GM12878 (cell line): ENCODE results near the gene RRP1B. TPM values are rescaled to one million over a fixed set of nuclear protein-coding genes. Genes with fewer than 3 reads are reported as not detected.

Experiments used
- BMI1 ChIP-seq: fragments of 450-650 bp; IDR thresholded peaks from 2 replicates; pipeline ENCODE4 v1.6.1; 2016; ENCODE audit warnings: mild to moderate bottlenecking, moderate library complexity, borderline replicate concordance
- FOXK2 ChIP-seq: fragments of 450-650 bp; IDR thresholded peaks from 2 replicates; pipeline ENCODE4 v1.6.1; 2017; ENCODE audit warnings: mild to moderate bottlenecking, moderate library complexity
- FOXM1 ChIP-seq: IDR thresholded peaks from 2 replicates; pipeline ENCODE4 v1.6.1; 2012; ENCODE audit warnings: low read depth, mild to moderate bottlenecking, inconsistent platforms, low read length, moderate library complexity
- JUND ChIP-seq: IDR thresholded peaks from 2 replicates; pipeline ENCODE4 v1.6.1; 2012; ENCODE audit warnings: low read depth, mild to moderate bottlenecking, low read length, improper control_type of control experiment, moderate library complexity
- KAT2A ChIP-seq: conservative IDR thresholded peaks from 2 replicates; pipeline ENCODE4 v1.6.1; 2011; ENCODE audit warnings: low read depth, low read length; ENCODE audit not compliant: control insufficient read depth
- KDM1A ChIP-seq: fragments of 200-600 bp; sonication (generic); IDR thresholded peaks from 2 replicates; pipeline ENCODE4 v1.6.1; 2016; ENCODE audit warnings: borderline replicate concordance
- MXI1 ChIP-seq: fragments of 150-350 bp; IDR thresholded peaks from 2 replicates; pipeline ENCODE4 v1.6.1; 2011; ENCODE audit warnings: low read depth, mild to moderate bottlenecking, inconsistent platforms, low read length, improper control_type of control experiment
- NBN ChIP-seq: fragments of 450-650 bp; IDR thresholded peaks from 2 replicates; pipeline ENCODE4 v1.6.1; 2016
- NRF1 ChIP-seq: conservative IDR thresholded peaks from 2 replicates; pipeline ENCODE4 v1.6.1; 2011; ENCODE audit warnings: mild to moderate bottlenecking, low read depth, low read length, improper control_type of control experiment
- STAT1 ChIP-seq: fragments of 450-650 bp; conservative IDR thresholded peaks from 2 replicates; pipeline ENCODE4 v1.6.1; 2014; ENCODE audit warnings: antibody characterized with exemption, mild to moderate bottlenecking
- YY1 ChIP-seq: IDR thresholded peaks from 2 replicates; pipeline ENCODE4 v1.6.1; 2011; ENCODE audit warnings: low read depth, mild to moderate bottlenecking, low read length
- ZBTB11 ChIP-seq: fragments of 450-650 bp; formaldehyde crosslinking; IDR thresholded peaks from 2 replicates; pipeline ENCODE4 v1.5.0; 2022; ENCODE audit warnings: mild to moderate bottlenecking, missing genetic modification characterization
- polyA plus RNA-seq, 11 experiments: library from polyadenylated mRNA; depleted of rRNA in 4 of 11; unstranded in 6 of 11; stranded (reverse) in 5 of 11; fragments of >200 nt; fragmentation: Nextera tagmentation in 4 of 11; fragmentation: Illumina TruSeq in 1 of 11; extraction: Ambion mirVana in 4 of 11; extraction: Trizol in 1 of 11; gene quantifications; 1 replicate in 1 of 11; 2 replicates in 10 of 11; pipeline versions ENCODE4 v1.2.1 to v1.2.3, GENCODE V29; 2011 to 2016; ENCODE audit warnings: inconsistent platforms in 2 of 11, missing spikeins in 2 of 11, low read depth in 1 of 11
- total RNA-seq, 4 experiments: library from RNA; depleted of rRNA in 3 of 4; stranded (reverse); fragments of >200 nt in 3 of 4; fragmentation: Illumina TruSeq in 1 of 4; extraction: Trizol in 1 of 4; gene quantifications; 2 replicates each; pipeline versions ENCODE4 v1.2.1 to v1.2.3, GENCODE V29; 2013 to 2021
- TF ChIP-seq, protein P1 (sequence below): fragments of 450-650 bp; IDR thresholded peaks from 2 replicates; pipeline ENCODE4 v1.6.1; 2017; ENCODE audit warnings: mild to moderate bottlenecking
- TF ChIP-seq, protein P2 (sequence below): IDR thresholded peaks from 2 replicates; pipeline ENCODE4 v1.6.1; 2011; ENCODE audit warnings: borderline replicate concordance, low read depth, mild to moderate bottlenecking, moderate library complexity, mixed read lengths, low read length; ENCODE audit not compliant: insufficient read depth; ENCODE audit errors: extremely low read length
- TF ChIP-seq, protein P3 (sequence below): fragments of 450-650 bp; IDR thresholded peaks from 2 replicates; pipeline ENCODE4 v1.6.1; 2014; ENCODE audit warnings: mild to moderate bottlenecking
- TF ChIP-seq, protein P4 (sequence below): fragments of 450-650 bp; IDR thresholded peaks from 2 replicates; pipeline ENCODE4 v1.6.1; 2018; ENCODE audit warnings: borderline replicate concordance, mild to moderate bottlenecking; ENCODE audit not compliant: partially characterized antibody

The RRP1B gene
- total and polyA plus RNA-seq, 10 of the 15 experiments (the other 5 are each of a cell fraction or from before 2014, with no cell fraction given), result 8.1 to 57.4 (median 38.1) TPM

GRCh38 chr21:43718872-43719747 lies 59.8 kb downstream of the RRP1B start, which contains the start of gene PDXK (continued):
- TF ChIP-seq FOXK2, result no peak
- TF ChIP-seq, protein P1, sequence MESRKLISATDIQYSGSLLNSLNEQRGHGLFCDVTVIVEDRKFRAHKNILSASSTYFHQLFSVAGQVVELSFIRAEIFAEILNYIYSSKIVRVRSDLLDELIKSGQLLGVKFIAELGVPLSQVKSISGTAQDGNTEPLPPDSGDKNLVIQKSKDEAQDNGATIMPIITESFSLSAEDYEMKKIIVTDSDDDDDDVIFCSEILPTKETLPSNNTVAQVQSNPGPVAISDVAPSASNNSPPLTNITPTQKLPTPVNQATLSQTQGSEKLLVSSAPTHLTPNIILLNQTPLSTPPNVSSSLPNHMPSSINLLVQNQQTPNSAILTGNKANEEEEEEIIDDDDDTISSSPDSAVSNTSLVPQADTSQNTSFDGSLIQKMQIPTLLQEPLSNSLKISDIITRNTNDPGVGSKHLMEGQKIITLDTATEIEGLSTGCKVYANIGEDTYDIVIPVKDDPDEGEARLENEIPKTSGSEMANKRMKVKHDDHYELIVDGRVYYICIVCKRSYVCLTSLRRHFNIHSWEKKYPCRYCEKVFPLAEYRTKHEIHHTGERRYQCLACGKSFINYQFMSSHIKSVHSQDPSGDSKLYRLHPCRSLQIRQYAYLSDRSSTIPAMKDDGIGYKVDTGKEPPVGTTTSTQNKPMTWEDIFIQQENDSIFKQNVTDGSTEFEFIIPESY, result no peak
- 0 out of 2 replicates have a peak, but pooled peaks have one; percentile 3 for TF ChIP-seq JUND
- no peak for TF ChIP-seq STAT1
- no peak for TF ChIP-seq NRF1
- TF ChIP-seq, protein P2, sequence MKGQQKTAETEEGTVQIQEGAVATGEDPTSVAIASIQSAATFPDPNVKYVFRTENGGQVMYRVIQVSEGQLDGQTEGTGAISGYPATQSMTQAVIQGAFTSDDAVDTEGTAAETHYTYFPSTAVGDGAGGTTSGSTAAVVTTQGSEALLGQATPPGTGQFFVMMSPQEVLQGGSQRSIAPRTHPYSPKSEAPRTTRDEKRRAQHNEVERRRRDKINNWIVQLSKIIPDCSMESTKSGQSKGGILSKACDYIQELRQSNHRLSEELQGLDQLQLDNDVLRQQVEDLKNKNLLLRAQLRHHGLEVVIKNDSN, result no peak
- TF ChIP-seq YY1, result peak; percentile 13; the same call in 1 of the 2 replicates
- peak; percentile 50 for TF ChIP-seq MXI1
- TF ChIP-seq ZBTB11 (CRISPR knock-in tag), result no peak
- TF ChIP-seq KDM1A, result no peak
- TF ChIP-seq NBN, result no peak
- no peak for TF ChIP-seq BMI1
- TF ChIP-seq, protein P3, sequence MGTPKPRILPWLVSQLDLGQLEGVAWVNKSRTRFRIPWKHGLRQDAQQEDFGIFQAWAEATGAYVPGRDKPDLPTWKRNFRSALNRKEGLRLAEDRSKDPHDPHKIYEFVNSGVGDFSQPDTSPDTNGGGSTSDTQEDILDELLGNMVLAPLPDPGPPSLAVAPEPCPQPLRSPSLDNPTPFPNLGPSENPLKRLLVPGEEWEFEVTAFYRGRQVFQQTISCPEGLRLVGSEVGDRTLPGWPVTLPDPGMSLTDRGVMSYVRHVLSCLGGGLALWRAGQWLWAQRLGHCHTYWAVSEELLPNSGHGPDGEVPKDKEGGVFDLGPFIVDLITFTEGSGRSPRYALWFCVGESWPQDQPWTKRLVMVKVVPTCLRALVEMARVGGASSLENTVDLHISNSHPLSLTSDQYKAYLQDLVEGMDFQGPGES, result no peak
- no peak for TF ChIP-seq FOXM1
- TF ChIP-seq, protein P4, sequence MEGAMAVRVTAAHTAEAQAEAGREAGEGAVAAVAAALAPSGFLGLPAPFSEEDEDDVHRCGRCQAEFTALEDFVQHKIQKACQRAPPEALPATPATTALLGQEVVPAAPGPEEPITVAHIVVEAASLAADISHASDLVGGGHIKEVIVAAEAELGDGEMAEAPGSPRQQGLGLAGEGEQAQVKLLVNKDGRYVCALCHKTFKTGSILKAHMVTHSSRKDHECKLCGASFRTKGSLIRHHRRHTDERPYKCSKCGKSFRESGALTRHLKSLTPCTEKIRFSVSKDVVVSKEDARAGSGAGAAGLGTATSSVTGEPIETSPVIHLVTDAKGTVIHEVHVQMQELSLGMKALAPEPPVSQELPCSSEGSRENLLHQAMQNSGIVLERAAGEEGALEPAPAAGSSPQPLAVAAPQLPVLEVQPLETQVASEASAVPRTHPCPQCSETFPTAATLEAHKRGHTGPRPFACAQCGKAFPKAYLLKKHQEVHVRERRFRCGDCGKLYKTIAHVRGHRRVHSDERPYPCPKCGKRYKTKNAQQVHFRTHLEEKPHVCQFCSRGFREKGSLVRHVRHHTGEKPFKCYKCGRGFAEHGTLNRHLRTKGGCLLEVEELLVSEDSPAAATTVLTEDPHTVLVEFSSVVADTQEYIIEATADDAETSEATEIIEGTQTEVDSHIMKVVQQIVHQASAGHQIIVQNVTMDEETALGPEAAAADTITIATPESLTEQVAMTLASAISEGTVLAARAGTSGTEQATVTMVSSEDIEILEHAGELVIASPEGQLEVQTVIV, result no peak
- TF ChIP-seq KAT2A, result no peak
